ACC112 (cell line): ENCODE data around the gene SLC4A4.

Experiments
- H2AFZ ChIP-seq: fragments of 200-600 bp; sonication (generic); one replicate; pipeline ENCODE4 v1.6.0; 2017; ENCODE audit warnings: antibody characterized with exemption, low read length; ENCODE audit not compliant: unreplicated experiment
- H3K27ac ChIP-seq: fragments of 200-600 bp; sonication (generic); 2 replicates; pipeline ENCODE4 v1.5.1; 2014; ENCODE audit warnings: low read depth, mild to moderate bottlenecking, antibody characterized with exemption, low read length, moderate library complexity
- H3K27me3 ChIP-seq: fragments of 200-600 bp; sonication (generic); 2 replicates; pipeline ENCODE4 v1.6.1; 2014; ENCODE audit warnings: mild to moderate bottlenecking, antibody characterized with exemption, low read length, moderate library complexity, mixed read lengths; ENCODE audit not compliant: insufficient read depth
- H3K36me3 ChIP-seq: fragments of 200-600 bp; sonication (generic); 2 replicates; pipeline ENCODE4 v1.6.1; 2016; ENCODE audit warnings: mild to moderate bottlenecking, antibody characterized with exemption, low read length, moderate library complexity, mixed read lengths; ENCODE audit not compliant: insufficient read depth
- H3K4me1 ChIP-seq: fragments of 200-600 bp; sonication (generic); one replicate; pipeline ENCODE4 v1.6.1; 2016; ENCODE audit warnings: low read length, mixed read lengths; ENCODE audit not compliant: insufficient read depth, unreplicated experiment, control insufficient read depth
- H3K4me3 ChIP-seq: fragments of 200-600 bp; sonication (generic); 2 replicates; pipeline ENCODE4 v1.5.1; 2014; ENCODE audit warnings: mild to moderate bottlenecking, low read depth, low read length
- H3K79me2 ChIP-seq: fragments of 200-600 bp; sonication (generic); one replicate; pipeline ENCODE4 v1.6.0; 2016; ENCODE audit warnings: low read length; ENCODE audit not compliant: control insufficient read depth, unreplicated experiment, insufficient read depth

The SLC4A4 gene

DNA sequence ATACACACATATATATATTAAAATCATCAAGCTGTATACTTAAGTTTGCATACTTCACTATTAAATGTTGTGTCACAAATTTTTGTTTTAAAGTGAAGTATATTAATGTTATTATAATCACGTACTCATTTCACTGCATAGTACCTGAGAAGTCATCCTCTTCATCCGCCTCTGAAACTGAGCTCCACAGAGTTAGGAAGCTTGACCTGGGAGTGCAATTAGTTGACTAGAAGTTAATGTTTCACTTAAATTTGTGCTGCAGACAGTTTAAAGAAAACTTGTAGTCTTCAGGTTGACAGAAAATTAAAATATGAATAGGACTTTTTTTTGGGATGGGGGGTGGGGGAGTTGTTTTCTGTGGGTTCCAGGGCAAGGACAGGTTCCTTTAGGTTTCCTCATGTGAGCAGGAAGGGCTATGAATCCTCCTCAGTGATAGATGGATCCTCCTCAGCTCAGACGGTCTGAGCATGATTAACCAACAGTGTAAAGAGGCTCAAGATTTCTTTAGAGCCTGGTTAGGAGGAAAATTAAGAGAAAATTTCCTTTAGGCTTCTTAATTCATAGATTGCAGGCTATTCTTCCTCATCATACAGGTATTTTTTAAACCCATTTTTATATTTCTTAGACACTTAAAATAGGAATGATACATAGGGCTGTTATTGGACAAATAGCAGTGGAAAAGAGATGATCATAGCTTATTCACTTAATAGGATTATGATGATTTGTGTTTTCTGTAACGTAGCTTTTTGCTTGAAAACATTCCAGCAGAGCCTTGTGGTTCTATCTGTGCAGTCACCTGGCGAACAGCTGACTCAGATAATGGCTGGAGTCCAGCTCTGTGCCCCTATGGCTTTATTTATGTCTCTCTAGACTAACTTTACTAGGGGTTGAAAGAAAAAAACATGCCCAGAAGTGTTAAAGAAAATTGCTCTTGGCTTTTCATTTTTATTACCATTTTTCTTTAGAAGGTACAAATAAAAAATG lies 102.7 kb downstream of the SLC4A4 start:
- Histone ChIP-seq H3K27me3 (no peaks in the 10 kb centered on the region), H3K27ac (no peak overlapping the region), H3K4me1 (no peaks in the 10 kb centered on the region), H2AFZ (no peak overlapping the region), H3K79me2 (no peaks in the 10 kb centered on the region), H3K4me3 (no peak overlapping the region), H3K36me3 (no peaks in the 10 kb centered on the region)

- Histone ChIP-seq H3K4me1 (no peaks in the 10 kb centered on the region), H3K27ac (no peak overlapping the region), H3K79me2 (no peaks in the 10 kb centered on the region), H3K27me3 (no peaks in the 10 kb centered on the region), H2AFZ (no peak overlapping the region), H3K4me3 (no peak overlapping the region), H3K36me3 (no peaks in the 10 kb centered on the region)
Measured at GRCh38 chr4:71442336-71442735, 103.5 kb downstream of the SLC4A4 start.

DNA sequence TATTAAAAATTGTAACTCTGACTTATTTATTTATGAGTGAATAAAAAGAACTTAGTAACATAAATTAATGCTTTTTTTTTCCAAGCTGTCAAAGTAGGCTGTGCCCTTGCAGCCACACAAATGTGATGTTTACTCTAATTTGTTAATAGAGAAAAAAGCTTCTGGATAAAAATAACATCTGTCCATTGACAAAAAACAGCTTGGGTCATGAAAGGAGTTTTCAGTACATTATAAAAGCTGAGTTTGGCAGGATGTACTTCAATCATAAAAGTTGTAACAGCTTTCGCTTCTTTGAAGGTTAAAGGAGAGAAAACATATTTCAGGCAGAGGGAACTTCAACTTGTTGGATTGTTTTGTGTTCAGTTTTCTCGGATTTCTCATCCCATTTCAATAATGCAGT lies 105.6 kb downstream of the SLC4A4 start:
- Histone ChIP-seq H3K4me1 (no peaks in the 10 kb centered on the region), H3K36me3 (no peaks in the 10 kb centered on the region), H3K27me3 (no peaks in the 10 kb centered on the region), H3K79me2 (no peaks in the 10 kb centered on the region), H3K27ac (no peak overlapping the region), H2AFZ (no peak overlapping the region), H3K4me3 (no peak overlapping the region)

- H3K79me2 ChIP-seq, result no peaks in the 10 kb centered on the region
- no peak overlapping the region for H3K4me3 ChIP-seq
- H3K4me1 ChIP-seq, result no peaks in the 10 kb centered on the region
- no peak overlapping the region for H3K27ac ChIP-seq
- no peaks in the 10 kb centered on the region for H3K27me3 ChIP-seq
- no peaks in the 10 kb centered on the region for H3K36me3 ChIP-seq
- H2AFZ ChIP-seq, result no peak overlapping the region
Measured at GRCh38 chr4:71445811-71446210, 107.0 kb downstream of the SLC4A4 start.

DNA sequence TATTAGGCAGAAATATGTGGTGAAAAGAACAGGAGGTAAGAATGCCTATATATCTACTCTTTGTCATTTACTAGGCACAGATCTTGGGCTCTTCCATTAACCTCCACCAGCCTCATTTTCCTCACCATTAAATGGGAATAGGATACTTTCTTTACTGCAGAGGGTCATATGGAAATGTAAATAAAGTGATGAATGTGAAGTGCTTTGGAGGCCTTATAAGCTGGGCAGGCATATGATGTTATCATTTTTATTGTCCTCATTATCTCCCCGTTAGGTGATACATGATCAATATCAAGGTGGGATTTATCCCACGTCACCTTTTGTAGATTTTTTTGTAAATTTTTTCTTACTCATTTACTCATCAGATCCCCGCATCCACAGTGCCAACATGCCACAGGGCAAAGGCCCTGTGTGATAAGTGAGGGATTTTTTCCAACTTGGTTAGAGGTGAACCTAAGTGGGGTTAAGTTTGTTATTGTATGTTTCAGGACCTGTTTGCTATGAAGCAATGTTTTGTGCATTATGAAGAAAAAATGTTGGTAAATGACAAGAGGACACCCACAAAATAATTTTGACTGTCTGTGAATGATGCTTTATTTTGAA lies 107.8 kb downstream of the SLC4A4 start:
- no peak overlapping the region for H2AFZ ChIP-seq

DNA sequence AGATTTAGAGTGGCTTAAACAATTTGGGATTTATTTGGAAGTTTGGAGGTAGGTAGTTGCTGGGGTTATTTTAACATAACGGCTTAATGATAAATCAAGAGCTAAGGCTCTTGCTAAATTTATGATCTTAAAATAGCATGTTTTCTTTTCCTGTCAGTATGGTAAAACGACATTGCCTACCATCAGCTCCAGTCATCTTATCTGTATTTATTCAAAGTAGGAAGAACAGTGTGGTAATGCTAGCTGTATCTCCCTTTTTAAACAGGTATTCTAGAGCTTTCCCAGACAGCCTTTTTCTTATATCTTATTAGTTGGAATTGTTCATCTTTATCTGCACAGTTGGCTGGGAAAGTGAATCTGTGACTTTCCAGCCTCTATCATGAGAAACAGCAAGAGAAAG lies 110.2 kb downstream of the SLC4A4 start:
- Histone ChIP-seq H2AFZ (no peak overlapping the region), H3K36me3 (no peaks in the 10 kb centered on the region), H3K79me2 (no peaks in the 10 kb centered on the region), H3K4me3 (no peak overlapping the region), H3K4me1 (no peaks in the 10 kb centered on the region), H3K27ac (no peak overlapping the region), H3K27me3 (no peaks in the 10 kb centered on the region)

More for the DNA sequence above, 107.8 kb downstream of the SLC4A4 start:
- Histone ChIP-seq H3K4me1 (no peaks in the 10 kb centered on the region), H3K79me2 (no peaks in the 10 kb centered on the region), H3K27me3 (no peaks in the 10 kb centered on the region), H3K36me3 (no peaks in the 10 kb centered on the region), H3K4me3 (no peak overlapping the region), H3K27ac (no peak overlapping the region)

DNA sequence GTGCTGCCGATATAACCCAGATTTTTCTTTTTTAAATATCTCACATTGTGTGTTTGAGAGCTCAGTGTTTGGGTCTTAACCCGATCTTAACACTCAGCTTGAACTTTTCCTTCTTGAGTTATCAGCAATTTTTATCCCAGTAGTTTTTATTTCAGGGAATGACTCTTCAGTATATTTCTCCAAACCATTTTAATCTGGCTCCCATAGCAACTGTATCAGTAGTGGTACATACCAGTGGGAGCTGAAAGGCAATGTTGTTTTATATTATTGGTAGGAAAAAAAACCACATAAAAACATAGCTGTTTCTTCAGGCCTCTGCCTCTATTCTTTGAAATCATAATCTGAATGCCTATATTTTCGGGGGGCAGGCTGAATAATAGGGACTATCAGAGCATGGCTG lies 111.1 kb downstream of the SLC4A4 start:
- Histone ChIP-seq H3K79me2 (no peaks in the 10 kb centered on the region), H3K36me3 (no peaks in the 10 kb centered on the region), H3K27ac (no peak overlapping the region), H3K4me1 (no peaks in the 10 kb centered on the region), H3K4me3 (no peak overlapping the region), H3K27me3 (no peaks in the 10 kb centered on the region), H2AFZ (no peak overlapping the region)

- no peaks in the 10 kb centered on the region for H3K79me2 ChIP-seq
- no peak overlapping the region for H2AFZ ChIP-seq
- no peaks in the 10 kb centered on the region for H3K36me3 ChIP-seq
- H3K27me3 ChIP-seq, result no peaks in the 10 kb centered on the region
- H3K4me3 ChIP-seq, result no peak overlapping the region
- no peak overlapping the region for H3K27ac ChIP-seq
- H3K4me1 ChIP-seq, result peaks cover 4% of the 10 kb centered on the region
Measured at GRCh38 chr4:71453531-71453930, 114.7 kb downstream of the SLC4A4 start.

DNA sequence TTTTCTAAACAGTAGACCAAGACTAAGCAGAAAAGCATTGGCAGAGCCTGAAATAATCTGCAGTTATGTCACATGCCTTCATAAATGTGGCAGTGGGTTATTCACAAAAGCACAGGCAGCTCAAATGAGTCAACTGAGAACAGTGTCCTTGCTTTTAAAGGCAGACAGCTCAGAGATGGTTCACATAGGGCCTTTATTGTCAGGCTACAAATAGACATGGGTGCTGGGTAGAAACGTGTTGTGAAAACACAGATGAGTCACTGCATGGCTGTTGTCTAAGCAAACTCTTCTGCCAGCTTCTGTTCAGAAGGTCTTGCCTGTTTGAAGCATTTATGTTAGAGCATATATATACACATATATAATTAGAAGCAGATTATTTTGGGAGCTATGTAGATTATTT lies 118.0 kb downstream of the SLC4A4 start:
- Histone ChIP-seq H3K27ac (no peak overlapping the region), H2AFZ (no peak overlapping the region), H3K27me3 (no peaks in the 10 kb centered on the region), H3K36me3 (no peaks in the 10 kb centered on the region), H3K4me1 (peaks cover 4% of the 10 kb centered on the region), H3K4me3 (no peak overlapping the region), H3K79me2 (no peaks in the 10 kb centered on the region)

DNA sequence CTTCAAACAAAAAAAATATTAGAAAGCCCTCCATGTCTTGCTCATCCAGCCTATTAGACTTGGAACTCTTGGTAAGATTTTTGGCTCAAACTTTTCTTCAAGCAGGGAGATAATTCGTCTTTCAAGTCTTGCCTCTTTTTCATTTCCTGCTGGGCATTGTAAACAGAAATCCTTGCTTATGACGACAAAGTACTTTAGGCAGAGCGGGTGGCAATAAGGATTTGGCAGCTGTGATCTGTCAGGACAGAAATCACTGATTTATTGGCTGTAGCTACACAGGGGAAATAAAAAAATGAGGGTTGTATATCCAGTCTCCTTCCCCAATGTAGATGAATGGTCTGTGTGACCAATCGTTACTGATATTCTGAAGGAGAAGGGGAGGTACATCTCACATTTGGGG lies 121.6 kb downstream of the SLC4A4 start:
- Histone ChIP-seq H3K27ac (no peak overlapping the region), H3K4me3 (no peak overlapping the region), H3K79me2 (no peaks in the 10 kb centered on the region), H3K36me3 (no peaks in the 10 kb centered on the region), H2AFZ (no peak overlapping the region), H3K4me1 (peaks cover 4% of the 10 kb centered on the region), H3K27me3 (no peaks in the 10 kb centered on the region)

GRCh38 chr4:71461422-71461821 lies 122.6 kb downstream of the SLC4A4 start:
- H2AFZ ChIP-seq, result no peak overlapping the region
- peaks cover 3% of the 10 kb centered on the region for H3K4me1 ChIP-seq
- H3K79me2 ChIP-seq, result no peaks in the 10 kb centered on the region
- no peak overlapping the region for H3K27ac ChIP-seq
- no peaks in the 10 kb centered on the region for H3K36me3 ChIP-seq
- no peak overlapping the region for H3K4me3 ChIP-seq
- no peaks in the 10 kb centered on the region for H3K27me3 ChIP-seq
